ENCODE results near the gene ADAM33. TPM values are rescaled to one million over a fixed set of nuclear protein-coding genes. Genes with fewer than 3 reads are reported as not detected.

The ADAM33 gene
- 194 and 229 TPM in 2 replicates for total RNA-seq

GRCh38 chr20:3681931-3682781, at the start of gene ADAM33:
TSS of gene ADAM33 (minus strand) at chr20:3682010. CDS start at chr20:3682004, 6 bp downstream.

GRCh38 chr20:3712279-3712873, 30.6 kb upstream of the ADAM33 start, which contains the start of gene SIGLEC1:
TSS of gene SIGLEC1 (minus strand) at chr20:3712600. CDS start at chr20:3707128, 5,472 bp downstream.

GRCh38 chr20:3663031-3663701, 18.6 kb downstream of the ADAM33 start, which contains the start of gene GFRA4:
TSS of gene GFRA4 (minus strand) at chr20:3663399. CDS start at chr20:3663399, 0 bp downstream.

Other genes with a start within 250 kb of the ADAM33 start
- gene ATRN, start 211.0 kb downstream of the ADAM33 start, total RNA-seq: 39.3 and 47.5 TPM in 2 replicates
- gene GFRA4, start 18.6 kb downstream of the ADAM33 start, total RNA-seq: not detected in 2 replicates
- under 0.01 TPM in 1 of 2 replicates, not detected in the other for gene SIGLEC1, start 30.6 kb upstream of the ADAM33 start, total RNA-seq
- 0.65 and 0.73 TPM in 2 replicates for gene HSPA12B, start 50.7 kb upstream of the ADAM33 start, total RNA-seq
- gene ADISSP, start 85.7 kb upstream of the ADAM33 start, total RNA-seq: 30.2 and 36.7 TPM in 2 replicates
- gene SPEF1, start 99.4 kb upstream of the ADAM33 start, total RNA-seq: under 0.01 TPM in 1 of 2 replicates, not detected in the other
- 122 and 126 TPM in 2 replicates for gene CENPB, start 104.7 kb upstream of the ADAM33 start, total RNA-seq
- gene CDC25B, start 114.3 kb upstream of the ADAM33 start, total RNA-seq: 61.3 and 70.3 TPM in 2 replicates
- 37.0 and 38.0 TPM in 2 replicates for gene AP5S1, start 138.5 kb upstream of the ADAM33 start, total RNA-seq
- gene MAVS, start 164.8 kb upstream of the ADAM33 start, total RNA-seq: 37.5 and 46.6 TPM in 2 replicates
- 57.3 and 65.6 TPM in 2 replicates for gene PANK2, start 207.4 kb upstream of the ADAM33 start, total RNA-seq

Data from hair follicle dermal papilla cell (primary cell).